ENCODE measurements around the gene KLK8.

KLK8 gene

DNA sequence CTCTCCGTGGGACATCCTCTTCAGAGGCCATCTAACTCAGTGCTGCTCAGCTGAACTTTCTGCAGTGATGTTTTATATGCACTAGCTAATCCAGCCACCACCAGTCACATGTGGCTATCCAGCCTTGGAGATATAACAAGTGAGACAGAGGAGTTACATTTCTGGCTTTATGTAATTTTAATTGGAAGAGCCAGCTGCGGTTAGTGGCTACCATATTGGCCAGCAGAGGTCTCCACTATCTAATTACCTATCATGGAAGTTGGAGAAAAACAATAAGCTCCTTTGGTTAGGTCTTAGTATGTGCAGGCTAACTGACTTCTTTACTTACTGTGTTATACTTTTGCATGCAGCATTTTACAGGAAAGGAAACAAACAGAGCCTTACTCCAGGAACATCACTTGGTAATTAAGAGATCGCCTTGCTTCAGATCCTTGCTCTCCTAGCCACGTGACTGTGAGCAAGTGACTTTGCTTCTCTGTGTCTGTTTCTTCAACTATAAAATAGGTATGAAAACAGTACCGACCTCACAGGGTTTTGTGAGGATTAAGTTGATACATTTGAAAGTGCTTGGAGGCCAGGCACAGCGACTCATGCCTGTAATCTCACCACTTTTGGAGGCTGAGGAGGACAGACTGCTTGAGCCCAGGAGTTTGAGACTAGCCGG is 19.7 kb upstream of the KLK8 start (continued):
- TF ChIP-seq ZNF843 (tag by site-specific recombination; IDR thresholded peaks at IDR 0.05) = no peak
- TF ChIP-seq ZNF501 (tag by site-specific recombination; IDR thresholded peaks at IDR 0.05) = no peak
- TF ChIP-seq OSR2 (tag by site-specific recombination; IDR thresholded peaks at IDR 0.05) = peak; percentile 38; the same call in 1 of the 2 replicates
- no peak for TF ChIP-seq ZNF114 (tag by site-specific recombination; IDR thresholded peaks at IDR 0.05)
- TF ChIP-seq KLF16 (tag by site-specific recombination; IDR thresholded peaks at IDR 0.05) = no peak
- TF ChIP-seq ZNF544 (tag by site-specific recombination; IDR thresholded peaks at IDR 0.05) = no peak
- TF ChIP-seq ZFP37 (tag by site-specific recombination; IDR thresholded peaks at IDR 0.05) = no peak
- TF ChIP-seq ZBTB17 (tag by site-specific recombination; IDR thresholded peaks at IDR 0.05) = peak; percentile 89
- no peak for TF ChIP-seq ZNF138 (tag by site-specific recombination; IDR thresholded peaks at IDR 0.05; ENCODE audit: borderline replicate concordance)
- TF ChIP-seq ZSCAN30 (tag by site-specific recombination; IDR thresholded peaks at IDR 0.05) = no peak
- TF ChIP-seq ZNF174 (tag by site-specific recombination; IDR thresholded peaks at IDR 0.05) = 0 out of 2 replicates have a peak, but pooled peaks have one; percentile 23
- no peak for TF ChIP-seq ZNF148 (tag by site-specific recombination; IDR thresholded peaks at IDR 0.05; ENCODE audit: borderline replicate concordance)
- no peak for TF ChIP-seq ZFP3 (tag by site-specific recombination; IDR thresholded peaks at IDR 0.05; ENCODE audit: low read depth)

DNA sequence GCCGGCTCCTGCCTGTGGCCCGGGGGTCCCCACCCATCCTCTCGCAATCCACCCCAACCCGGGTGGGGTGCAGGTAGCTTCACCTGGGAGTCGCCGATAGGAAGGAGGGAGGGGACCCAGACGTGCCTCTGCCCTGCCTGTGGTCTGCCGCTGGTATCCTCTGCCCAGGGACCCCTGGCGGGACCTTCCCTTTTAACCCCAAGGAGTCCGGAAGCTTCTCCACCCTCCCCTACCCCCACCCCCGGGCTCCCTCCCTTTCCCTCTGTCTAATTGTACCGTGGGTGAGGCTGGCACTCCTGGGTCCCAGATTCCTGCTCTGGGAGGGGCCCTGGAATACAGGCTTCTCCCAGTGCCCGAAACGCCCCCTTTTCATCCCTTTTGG is 18.1 kb upstream of the KLK8 start, which contains the start of gene KLK10:
Gene KLK10 (minus strand): TSS at position 166 of the 382 bp plus-strand sequence. CDS start 579 bp downstream, outside the sequence.
- Histone ChIP-seq H3K9me3 (ENCODE audit: control insufficient read depth, insufficient read depth, low read depth, low read length) (no peaks in the 10 kb centered on the region), H3K27ac (ENCODE audit: extremely low read depth, low read depth, low read length) (no peak within 1 kb of the TSS), H3K4me1 (ENCODE audit: control insufficient read depth, insufficient read depth, low read length) (no peaks in the 10 kb centered on the region; the same call in 1 of the 2 replicates), H3K36me3 (ENCODE audit: control insufficient read depth in 2 of 2, insufficient read depth in 1 of 2, low read length in 2 of 2) (no peaks in the 10 kb centered on the region), H3K4me3 (ENCODE audit: low read depth, low read length) (no peak within 1 kb of the TSS)
- CTCF ChIA-PET = interaction anchor here (0.9 to 8.5 kb wide), 3 partner anchors 9 to 167 kb away, joined by 4 to 177 read pairs (median 6); no protein-coding TSS in a partner anchor
- TF ChIP-seq KLF8 (tag by site-specific recombination; IDR thresholded peaks at IDR 0.05) (no peak), ZFP41 (tag by site-specific recombination; IDR thresholded peaks at IDR 0.05; ENCODE audit: borderline replicate concordance) (no peak), RBAK (tag by site-specific recombination; IDR thresholded peaks at IDR 0.05) (no peak), ZNF76 (tag by site-specific recombination; IDR thresholded peaks at IDR 0.05; ENCODE audit: borderline replicate concordance, low read depth) (no peak), SP2 (tag by site-specific recombination; IDR thresholded peaks at IDR 0.05) (no peak)
- POLR2A ChIA-PET = interaction anchor here (0.7 to 1.0 kb wide), 2 partner anchors 215 to 228 kb away, joined by 3 to 4 read pairs; no protein-coding TSS in a partner anchor

GRCh38 chr19:51018745-51019543 is 17.5 kb upstream of the KLK8 start:
- H3K36me3 ChIP-seq (ENCODE audit: control insufficient read depth in 2 of 2, insufficient read depth in 1 of 2, low read length in 2 of 2) = no peaks in the 10 kb centered on the region
- CTCF ChIA-PET = interaction anchor here (0.7 to 8.5 kb wide), 4 partner anchors 76 to 230 kb away, joined by 3 to 177 read pairs (median 9); no protein-coding TSS in a partner anchor
- no peak overlapping the region for H3K27ac ChIP-seq (ENCODE audit: extremely low read depth, low read depth, low read length)
- POLR2A ChIA-PET = interaction anchor here (0.7 to 1.0 kb wide), 3 partner anchors 73 to 227 kb away, joined by 3 to 4 read pairs (median 3); no protein-coding TSS in a partner anchor
- H3K9me3 ChIP-seq (ENCODE audit: control insufficient read depth, insufficient read depth, low read depth, low read length) = no peaks in the 10 kb centered on the region
- no peak overlapping the region for H3K4me3 ChIP-seq (ENCODE audit: low read depth, low read length)
- H3K4me1 ChIP-seq (ENCODE audit: control insufficient read depth, insufficient read depth, low read length) = no peaks in the 10 kb centered on the region; the same call in 1 of the 2 replicates
- no peak for TF ChIP-seq ZNF174 (tag by site-specific recombination; IDR thresholded peaks at IDR 0.05)
- TF ChIP-seq ZNF138 (tag by site-specific recombination; IDR thresholded peaks at IDR 0.05; ENCODE audit: borderline replicate concordance) = no peak
- TF ChIP-seq ZNF626 (tag by site-specific recombination; IDR thresholded peaks at IDR 0.05) = no peak
- no peak for TF ChIP-seq ZNF549 (tag by site-specific recombination; IDR thresholded peaks at IDR 0.05)
- no peak for TF ChIP-seq ZNF600 (tag by site-specific recombination; IDR thresholded peaks at IDR 0.05)
- TF ChIP-seq ZNF211 (tag by site-specific recombination; IDR thresholded peaks at IDR 0.05; ENCODE audit: low read depth) = 0 out of 2 replicates have a peak, but pooled peaks have one; percentile 3
- peak; percentile 85 for TF ChIP-seq SP3 (tag by site-specific recombination; IDR thresholded peaks at IDR 0.05)
- no peak for TF ChIP-seq ZNF473 (tag by site-specific recombination; IDR thresholded peaks at IDR 0.05)
- TF ChIP-seq, protein P1, sequence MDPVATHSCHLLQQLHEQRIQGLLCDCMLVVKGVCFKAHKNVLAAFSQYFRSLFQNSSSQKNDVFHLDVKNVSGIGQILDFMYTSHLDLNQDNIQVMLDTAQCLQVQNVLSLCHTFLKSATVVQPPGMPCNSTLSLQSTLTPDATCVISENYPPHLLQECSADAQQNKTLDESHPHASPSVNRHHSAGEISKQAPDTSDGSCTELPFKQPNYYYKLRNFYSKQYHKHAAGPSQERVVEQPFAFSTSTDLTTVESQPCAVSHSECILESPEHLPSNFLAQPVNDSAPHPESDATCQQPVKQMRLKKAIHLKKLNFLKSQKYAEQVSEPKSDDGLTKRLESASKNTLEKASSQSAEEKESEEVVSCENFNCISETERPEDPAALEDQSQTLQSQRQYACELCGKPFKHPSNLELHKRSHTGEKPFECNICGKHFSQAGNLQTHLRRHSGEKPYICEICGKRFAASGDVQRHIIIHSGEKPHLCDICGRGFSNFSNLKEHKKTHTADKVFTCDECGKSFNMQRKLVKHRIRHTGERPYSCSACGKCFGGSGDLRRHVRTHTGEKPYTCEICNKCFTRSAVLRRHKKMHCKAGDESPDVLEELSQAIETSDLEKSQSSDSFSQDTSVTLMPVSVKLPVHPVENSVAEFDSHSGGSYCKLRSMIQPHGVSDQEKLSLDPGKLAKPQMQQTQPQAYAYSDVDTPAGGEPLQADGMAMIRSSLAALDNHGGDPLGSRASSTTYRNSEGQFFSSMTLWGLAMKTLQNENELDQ (tag by site-specific recombination; IDR thresholded peaks at IDR 0.05; ENCODE audit: low read depth) = no peak
- no peak for TF ChIP-seq ZNF701 (tag by site-specific recombination; IDR thresholded peaks at IDR 0.05)
- peak; percentile 49; the same call in 1 of the 2 replicates for TF ChIP-seq GLIS1 (tag by site-specific recombination; IDR thresholded peaks at IDR 0.05)
- peak; percentile 71 for TF ChIP-seq ZFHX2 (tag by site-specific recombination; conservative IDR thresholded peaks at IDR 0.05)

Measured in HEK293 (cell line).